Type B pancreatic cell (in vitro differentiated cells): ENCODE data around the gene EIF4ENIF1. TPM values are rescaled to one million over a fixed set of nuclear protein-coding genes. Genes with fewer than 3 reads are reported as not detected.

Experiments used
- DNase-seq: peaks from one replicate; pipeline ENCODE4 v3.0.0; 2021; ENCODE audit warnings: mixed read lengths; ENCODE audit not compliant: unreplicated experiment; ENCODE audit errors: extremely low spot score
- H3K27ac Mint-ChIP-seq: 2 replicates; pipeline ENCODE4 v1.8.0; 2021; ENCODE audit warnings: mild to moderate bottlenecking, mixed read lengths
- H3K27me3 Mint-ChIP-seq: 2 replicates; pipeline ENCODE4 v1.8.0; 2021; ENCODE audit warnings: mixed read lengths
- H3K36me3 Mint-ChIP-seq: 2 replicates; pipeline ENCODE4 v1.8.0; 2021; ENCODE audit warnings: mixed read lengths
- H3K4me1 Mint-ChIP-seq: one replicate; pipeline ENCODE4 v1.8.0; 2021; ENCODE audit warnings: mixed read lengths; ENCODE audit not compliant: unreplicated experiment
- H3K4me3 Mint-ChIP-seq: 2 replicates; pipeline ENCODE4 v1.8.0; 2021; ENCODE audit warnings: mild to moderate bottlenecking, mixed read lengths
- H3K9me3 Mint-ChIP-seq: 2 replicates; pipeline ENCODE4 v1.8.0; 2021; ENCODE audit warnings: mixed read lengths
- CTCF ChIP-seq: fragments of 200-600 bp; sonication (generic); conservative IDR thresholded peaks from 2 replicates; pipeline ENCODE4 v1.5.0; 2021; ENCODE audit warnings: antibody characterized with exemption, mild to moderate bottlenecking
- total RNA-seq: library from RNA; stranded (reverse); gene quantifications from 2 replicates; pipeline ENCODE4 v1.2.1, GENCODE V29; 2021; ENCODE audit warnings: low replicate concordance

The EIF4ENIF1 gene
- total RNA-seq, 1 donor from 2014 or later, result 42.6 TPM

DNA sequence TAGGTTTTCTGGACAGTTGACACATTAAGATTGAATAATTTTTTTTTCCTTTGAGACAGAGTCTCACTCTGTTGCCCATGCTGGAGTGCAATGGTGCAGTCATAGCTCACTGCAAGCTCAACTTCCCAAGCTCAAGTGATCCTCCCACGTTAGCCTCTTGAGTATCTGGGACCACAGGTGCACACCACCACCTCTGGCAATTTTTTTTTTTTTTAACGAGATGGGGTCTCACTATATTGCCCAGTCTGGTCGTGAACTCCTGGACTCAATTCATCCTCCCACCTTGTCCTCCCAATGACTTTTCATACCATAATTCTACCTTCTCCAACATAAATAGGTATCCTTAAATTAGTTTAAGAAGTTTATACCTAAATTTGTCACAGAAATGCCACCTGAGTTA, 8.5 kb downstream of the EIF4ENIF1 start:
- Mint-ChIP-seq H3K4me3 (no peak overlapping the region), H3K27ac (no peak overlapping the region), H3K9me3 (no peaks in the 10 kb centered on the region), H3K36me3 (peaks cover 28% of the 10 kb centered on the region), H3K27me3 (no peaks in the 10 kb centered on the region), H3K4me1 (no peaks in the 10 kb centered on the region)
- TF ChIP-seq CTCF, result no peak
- DNase-seq, result no peak

DNA sequence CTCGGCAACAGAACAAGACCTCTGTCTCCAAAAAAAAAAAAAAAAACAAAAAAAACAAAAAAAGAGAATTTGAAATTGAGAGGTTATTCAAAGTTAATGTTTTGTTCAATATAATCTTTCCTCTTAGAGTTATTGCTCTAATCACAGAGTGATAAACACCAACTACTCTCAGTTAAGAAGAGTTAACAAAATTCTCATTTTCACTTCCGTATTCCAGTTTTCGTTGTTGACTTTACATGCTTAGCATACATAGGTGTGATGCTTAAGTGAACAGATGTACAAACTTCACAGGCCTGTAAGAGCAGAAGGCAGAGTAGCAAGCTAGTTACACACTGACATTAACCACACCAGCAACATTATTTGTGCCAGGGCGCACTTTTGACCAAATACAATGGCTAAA, 12.3 kb downstream of the EIF4ENIF1 start:
- Mint-ChIP-seq H3K9me3 (no peaks in the 10 kb centered on the region), H3K4me1 (no peaks in the 10 kb centered on the region), H3K4me3 (no peak overlapping the region), H3K27me3 (no peaks in the 10 kb centered on the region), H3K36me3 (peaks cover 20% of the 10 kb centered on the region), H3K27ac (no peak overlapping the region)
- DNase-seq, result no peak
- no peak for TF ChIP-seq CTCF

DNA sequence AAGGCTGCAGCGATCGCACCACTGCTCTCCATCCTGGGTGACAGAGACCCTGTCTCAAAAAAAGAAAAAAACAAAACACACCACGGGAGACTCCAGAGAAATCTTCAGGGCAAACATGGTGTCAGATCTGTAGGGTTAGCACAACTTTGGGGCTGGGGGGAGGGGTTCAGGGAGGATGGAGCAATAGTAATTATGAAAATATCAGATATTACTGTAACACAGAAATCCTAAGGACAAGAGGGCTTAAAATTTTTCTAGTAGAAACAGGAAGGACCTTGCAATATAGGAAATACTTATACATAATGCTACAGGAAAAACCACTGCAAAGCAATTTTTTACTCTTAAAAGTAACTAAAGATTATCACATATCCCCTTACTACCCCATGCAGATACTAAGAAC, 13.8 kb downstream of the EIF4ENIF1 start:
- no peak overlapping the region for H3K27ac Mint-ChIP-seq
- no peak overlapping the region for H3K4me3 Mint-ChIP-seq
- peaks cover 17% of the 10 kb centered on the region for H3K36me3 Mint-ChIP-seq
- DNase-seq, result no peak
- no peaks in the 10 kb centered on the region for H3K9me3 Mint-ChIP-seq
- H3K27me3 Mint-ChIP-seq, result no peaks in the 10 kb centered on the region
- no peak for TF ChIP-seq CTCF
- no peaks in the 10 kb centered on the region for H3K4me1 Mint-ChIP-seq

DNA sequence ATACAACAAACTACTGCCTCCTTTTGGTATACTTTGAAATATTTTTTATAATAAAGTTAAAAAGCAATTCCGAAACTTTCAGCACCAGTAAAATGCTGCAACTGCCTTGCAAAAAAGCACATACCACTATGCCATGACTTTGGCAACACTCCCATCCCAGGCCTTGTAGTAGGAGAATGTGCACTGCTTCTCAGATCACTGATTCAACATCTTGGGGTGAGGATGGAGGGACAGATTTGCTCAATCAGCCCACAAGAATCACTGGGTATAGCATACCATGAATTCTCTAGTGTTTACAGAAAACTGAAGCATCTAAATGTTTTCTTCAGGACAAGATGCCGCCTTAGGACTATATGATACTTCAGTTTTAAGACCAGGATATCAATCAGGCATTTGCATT, 14.9 kb downstream of the EIF4ENIF1 start:
- H3K27me3 Mint-ChIP-seq, result no peaks in the 10 kb centered on the region
- H3K27ac Mint-ChIP-seq, result no peak overlapping the region
- H3K4me3 Mint-ChIP-seq, result no peak overlapping the region
- DNase-seq, result no peak
- peaks cover 17% of the 10 kb centered on the region for H3K36me3 Mint-ChIP-seq
- H3K9me3 Mint-ChIP-seq, result no peaks in the 10 kb centered on the region
- TF ChIP-seq CTCF, result no peak
- no peaks in the 10 kb centered on the region for H3K4me1 Mint-ChIP-seq

DNA sequence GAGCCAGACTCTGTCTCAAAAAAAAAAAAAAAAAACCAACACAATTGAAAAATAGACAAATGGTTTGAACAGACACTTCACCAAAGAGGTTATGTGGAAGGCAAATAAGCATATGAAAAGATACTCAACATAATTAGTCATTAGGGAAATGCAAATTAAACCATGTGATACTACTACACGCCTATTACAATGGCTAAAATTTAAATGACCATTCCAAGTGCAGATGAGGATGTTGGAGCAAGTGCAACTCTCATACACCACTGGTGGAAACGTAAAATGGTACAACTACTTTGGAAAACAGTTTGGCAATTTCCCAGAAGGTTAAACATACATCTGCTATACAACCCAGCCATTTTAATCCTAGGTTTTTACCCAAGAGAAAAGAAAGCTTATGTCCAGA, 24.3 kb downstream of the EIF4ENIF1 start:
- peaks cover 27% of the 10 kb centered on the region for H3K36me3 Mint-ChIP-seq

More for the DNA sequence above, 24.3 kb downstream of the EIF4ENIF1 start:
- H3K4me3 Mint-ChIP-seq, result no peak overlapping the region
- H3K4me1 Mint-ChIP-seq, result no peaks in the 10 kb centered on the region
- no peaks in the 10 kb centered on the region for H3K9me3 Mint-ChIP-seq
- H3K27me3 Mint-ChIP-seq, result no peaks in the 10 kb centered on the region
- H3K27ac Mint-ChIP-seq, result no peak overlapping the region
- no peak for DNase-seq
- no peak for TF ChIP-seq CTCF
